CD4-positive, alpha-beta T cell treated with Interleukin-2 at 100 ng/mL for 4 hours (primary cell): ENCODE data around the gene CACNG4.
A peak's percentile ranks its signal among the peaks of the same experiment; 100 is the strongest.

ENCODE experiments used
- DNase-seq: peaks from one replicate; pipeline ENCODE4 v3.0.0-alpha.2; 2020; ENCODE audit warnings: low spot score

Gene CACNG4

GRCh38 chr17:67066717-67067116, 102.2 kb downstream of the CACNG4 start:
- DNase-seq, result no peak

GRCh38 chr17:67067571-67068482, 103.3 kb downstream of the CACNG4 start:
- no peak for DNase-seq

- no peak for DNase-seq
Observed at GRCh38 chr17:67068999-67069398, 104.5 kb downstream of the CACNG4 start.

GRCh38 chr17:67069603-67070136, 105.2 kb downstream of the CACNG4 start:
- no peak for DNase-seq

- no peak for DNase-seq
Observed at GRCh38 chr17:67071595-67071994, 107.1 kb downstream of the CACNG4 start.

- DNase-seq, result no peak
Observed at GRCh38 chr17:67072885-67073284, 108.4 kb downstream of the CACNG4 start.

GRCh38 chr17:67074781-67075180, 110.3 kb downstream of the CACNG4 start:
- DNase-seq, result no peak

GRCh38 chr17:67076290-67076689, 111.8 kb downstream of the CACNG4 start:
- no peak for DNase-seq

GRCh38 chr17:67078292-67078691, 113.8 kb downstream of the CACNG4 start:
- no peak for DNase-seq

- no peak for DNase-seq
Observed at GRCh38 chr17:67079491-67079890, 115.0 kb downstream of the CACNG4 start.

GRCh38 chr17:67080804-67081203, 116.3 kb downstream of the CACNG4 start:
- no peak for DNase-seq

GRCh38 chr17:67082107-67082506, 117.6 kb downstream of the CACNG4 start:
- peak; percentile 56 for DNase-seq
